ENCODE data around the gene ABHD4. TPM values are rescaled to one million over a fixed set of nuclear protein-coding genes. Genes with fewer than 3 reads are reported as not detected.

ABHD4 gene
- total and polyA plus RNA-seq, 2 experiments from 2014 or later = 39.1 to 40.0 TPM

- H2AFZ ChIP-seq = no peak overlapping the region
- H3K4me2 ChIP-seq = no peak overlapping the region
- no peaks in the 10 kb centered on the region for H3K9me2 ChIP-seq (ENCODE audit: insufficient read depth)
- Mint-ChIP-seq H3K4me1 (peaks cover 37% of the 10 kb centered on the region), H3K27me3 (ENCODE audit: insufficient read depth, low read depth, poor library complexity) (peaks cover 11% of the 10 kb centered on the region), H3K36me3 (ENCODE audit: low read depth) (no peaks in the 10 kb centered on the region), H3K27ac (no peak overlapping the region), H3K9me3 (no peaks in the 10 kb centered on the region), H3K4me3 (no peak overlapping the region)
- no peak for ATAC-seq
- H3F3A ChIP-seq (replicated peaks; ENCODE audit: low read depth) = 0 out of 2 replicates have a peak, but pooled peaks cover 5% of the 10 kb centered on the region
- peaks cover 10% of the 10 kb centered on the region for H3K4me1 ChIP-seq (ENCODE audit: insufficient read depth)
- no peak for DNase-seq (ENCODE audit: low spot score)
- no peak for TF ChIP-seq POLR2AphosphoS5 (IDR thresholded peaks at IDR 0.05; ENCODE audit: low read depth)
- TF ChIP-seq CREB1 (CRISPR knock-in tag; IDR thresholded peaks at IDR 0.05; ENCODE audit: low read depth) = no peak
- no peak for TF ChIP-seq EZH2 (IDR thresholded peaks at IDR 0.05; ENCODE audit: low read depth, unreplicated experiment)
- TF ChIP-seq REST (IDR thresholded peaks at IDR 0.05; ENCODE audit: unreplicated experiment) = no peak
- TF ChIP-seq STAT1 (IDR thresholded peaks at IDR 0.05; ENCODE audit: unreplicated experiment) = no peak
- TF ChIP-seq JUNB (IDR thresholded peaks at IDR 0.05; ENCODE audit: unreplicated experiment) = no peak
- no peak for TF ChIP-seq ZNF114 (CRISPR knock-in tag; IDR thresholded peaks at IDR 0.05)
- no peak for TF ChIP-seq CTCF (conservative IDR thresholded peaks at IDR 0.05; ENCODE audit: low read depth in 2 of 2)
- TF ChIP-seq ZNF462 (CRISPR knock-in tag; IDR thresholded peaks at IDR 0.05) = no peak
- no peak for TF ChIP-seq ETS1 (IDR thresholded peaks at IDR 0.05)
- TF ChIP-seq NANOG (IDR thresholded peaks at IDR 0.05; ENCODE audit: borderline replicate concordance) = no peak
- no peak for TF ChIP-seq EZH2phosphoT487 (IDR thresholded peaks at IDR 0.05; ENCODE audit: unreplicated experiment)
- TF ChIP-seq ZNF331 (CRISPR knock-in tag; IDR thresholded peaks at IDR 0.05; ENCODE audit: low read depth) = no peak
- no peak overlapping the region for H3K4me3 ChIP-seq
- H3K79me2 ChIP-seq (replicated peaks; ENCODE audit: insufficient read depth) = peaks cover 3% of the 10 kb centered on the region
- no peak overlapping the region for H3K27ac ChIP-seq (ENCODE audit: low read depth)
- H4K20me1 ChIP-seq (replicated peaks; ENCODE audit: insufficient read depth) = no peaks in the 10 kb centered on the region
- no peaks in the 10 kb centered on the region for H3K36me3 ChIP-seq (ENCODE audit: insufficient read depth)
- no peaks in the 10 kb centered on the region for H3K27me3 ChIP-seq (ENCODE audit: insufficient read depth)
Observed at GRCh38 chr14:22594156-22594716, 3.9 kb upstream of the ABHD4 start.
